ENCODE results near the gene NXF1. TPM values are rescaled to one million over a fixed set of nuclear protein-coding genes. Genes with fewer than 3 reads are reported as not detected.
A peak's percentile ranks its signal among the peaks of the same experiment; 100 is the strongest.

Gene NXF1
- total and polyA plus RNA-seq, 2 of the 13 experiments (the other 11 are each of a cell fraction or from before 2014, with no cell fraction given), result 30.4 to 30.9 TPM

DNA sequence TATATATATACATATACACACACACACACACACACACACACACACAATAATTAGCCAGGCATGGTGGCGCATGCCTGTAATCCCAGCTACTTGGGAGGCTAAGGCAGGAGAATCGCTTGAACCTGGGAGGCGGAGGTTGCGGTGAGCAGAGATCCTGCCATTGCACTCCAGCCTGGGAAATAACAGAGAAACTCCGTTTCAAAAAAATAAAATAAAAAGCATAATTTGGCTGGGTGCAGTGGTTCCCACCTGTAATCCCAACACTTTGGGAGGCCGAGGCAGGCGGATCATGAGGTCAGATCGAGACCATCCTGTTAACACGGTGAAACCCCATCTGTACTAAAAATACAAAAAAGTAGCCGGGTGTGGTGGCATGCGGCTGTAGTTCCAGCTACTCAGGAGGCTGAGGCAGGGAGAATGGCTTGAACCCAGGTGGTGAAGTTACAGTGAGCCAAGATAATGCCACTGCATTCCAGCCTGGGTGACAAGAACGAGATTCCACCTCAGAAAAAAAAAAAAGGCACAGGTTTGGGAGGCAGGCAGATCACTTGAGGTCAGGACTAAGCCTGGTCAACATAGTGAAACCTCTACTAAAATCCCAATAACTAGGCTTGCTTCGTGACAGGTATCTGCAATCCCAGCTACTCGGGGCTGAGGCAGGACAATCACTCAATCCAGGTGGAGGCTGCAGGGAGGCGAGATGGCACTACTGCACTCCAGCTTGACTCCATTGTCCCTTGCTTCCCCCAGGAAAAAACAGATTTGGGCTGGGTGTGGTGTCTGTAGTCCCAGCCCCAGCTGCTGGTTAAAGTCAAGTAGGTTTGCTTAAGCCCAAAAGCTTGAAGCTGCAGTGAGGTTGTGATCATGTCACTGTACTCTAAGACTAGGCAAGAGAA lies 45.9 kb upstream of the NXF1 start (continued):
- TF ChIP-seq, protein P1, sequence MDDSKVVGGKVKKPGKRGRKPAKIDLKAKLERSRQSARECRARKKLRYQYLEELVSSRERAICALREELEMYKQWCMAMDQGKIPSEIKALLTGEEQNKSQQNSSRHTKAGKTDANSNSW (CRISPR knock-in tag; IDR thresholded peaks at IDR 0.05; ENCODE audit: borderline replicate concordance), result no peak
- TF ChIP-seq, protein P2, sequence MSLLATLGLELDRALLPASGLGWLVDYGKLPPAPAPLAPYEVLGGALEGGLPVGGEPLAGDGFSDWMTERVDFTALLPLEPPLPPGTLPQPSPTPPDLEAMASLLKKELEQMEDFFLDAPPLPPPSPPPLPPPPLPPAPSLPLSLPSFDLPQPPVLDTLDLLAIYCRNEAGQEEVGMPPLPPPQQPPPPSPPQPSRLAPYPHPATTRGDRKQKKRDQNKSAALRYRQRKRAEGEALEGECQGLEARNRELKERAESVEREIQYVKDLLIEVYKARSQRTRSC (CRISPR knock-in tag; IDR thresholded peaks at IDR 0.05; ENCODE audit: low read depth), result no peak
- TF ChIP-seq, protein P3, sequence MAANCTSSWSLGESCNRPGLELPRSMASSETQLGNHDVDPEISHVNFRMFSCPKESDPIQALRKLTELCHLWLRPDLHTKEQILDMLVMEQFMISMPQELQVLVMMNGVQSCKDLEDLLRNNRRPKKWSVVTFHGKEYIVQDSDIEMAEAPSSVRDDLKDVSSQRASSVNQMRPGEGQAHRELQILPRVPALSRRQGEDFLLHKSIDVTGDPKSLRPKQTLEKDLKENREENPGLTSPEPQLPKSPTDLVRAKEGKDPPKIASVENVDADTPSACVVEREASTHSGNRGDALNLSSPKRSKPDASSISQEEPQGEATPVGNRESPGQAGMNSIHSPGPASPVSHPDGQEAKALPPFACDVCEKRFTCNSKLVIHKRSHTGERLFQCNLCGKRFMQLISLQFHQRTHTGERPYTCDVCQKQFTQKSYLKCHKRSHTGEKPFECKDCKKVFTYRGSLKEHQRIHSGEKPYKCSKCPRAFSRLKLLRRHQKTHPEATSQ (CRISPR knock-in tag; IDR thresholded peaks at IDR 0.05; ENCODE audit: borderline replicate concordance), result no peak
- TF ChIP-seq MIER3 (CRISPR knock-in tag; IDR thresholded peaks at IDR 0.05; ENCODE audit: borderline replicate concordance) (no peak), ZFP62 (CRISPR knock-in tag; IDR thresholded peaks at IDR 0.05) (no peak), HOXA5 (CRISPR knock-in tag; IDR thresholded peaks at IDR 0.05) (no peak), AGO2 (optimal IDR thresholded peaks at IDR 0.05; ENCODE audit: low read depth, low read length) (peak; percentile 24), ZNF510 (CRISPR knock-in tag; IDR thresholded peaks at IDR 0.05; ENCODE audit: low read depth) (0 out of 2 replicates have a peak, but pooled peaks have one; percentile 10), NR2F1 (CRISPR knock-in tag; IDR thresholded peaks at IDR 0.05) (no peak), ZNF879 (CRISPR knock-in tag; IDR thresholded peaks at IDR 0.05) (no peak), EHMT2 (IDR thresholded peaks at IDR 0.05; ENCODE audit: borderline replicate concordance, low read depth, low read length) (no peak), KDM5A (IDR thresholded peaks at IDR 0.05; ENCODE audit: borderline replicate concordance, low read length) (no peak), HOXA9 (CRISPR knock-in tag; IDR thresholded peaks at IDR 0.05; ENCODE audit: borderline replicate concordance) (no peak), ZFP36L2 (CRISPR knock-in tag; IDR thresholded peaks at IDR 0.05) (no peak), SMYD3 (CRISPR knock-in tag; IDR thresholded peaks at IDR 0.05) (no peak), STAG1 (CRISPR knock-in tag; IDR thresholded peaks at IDR 0.05) (no peak)
- TF ChIP-seq, protein P4, sequence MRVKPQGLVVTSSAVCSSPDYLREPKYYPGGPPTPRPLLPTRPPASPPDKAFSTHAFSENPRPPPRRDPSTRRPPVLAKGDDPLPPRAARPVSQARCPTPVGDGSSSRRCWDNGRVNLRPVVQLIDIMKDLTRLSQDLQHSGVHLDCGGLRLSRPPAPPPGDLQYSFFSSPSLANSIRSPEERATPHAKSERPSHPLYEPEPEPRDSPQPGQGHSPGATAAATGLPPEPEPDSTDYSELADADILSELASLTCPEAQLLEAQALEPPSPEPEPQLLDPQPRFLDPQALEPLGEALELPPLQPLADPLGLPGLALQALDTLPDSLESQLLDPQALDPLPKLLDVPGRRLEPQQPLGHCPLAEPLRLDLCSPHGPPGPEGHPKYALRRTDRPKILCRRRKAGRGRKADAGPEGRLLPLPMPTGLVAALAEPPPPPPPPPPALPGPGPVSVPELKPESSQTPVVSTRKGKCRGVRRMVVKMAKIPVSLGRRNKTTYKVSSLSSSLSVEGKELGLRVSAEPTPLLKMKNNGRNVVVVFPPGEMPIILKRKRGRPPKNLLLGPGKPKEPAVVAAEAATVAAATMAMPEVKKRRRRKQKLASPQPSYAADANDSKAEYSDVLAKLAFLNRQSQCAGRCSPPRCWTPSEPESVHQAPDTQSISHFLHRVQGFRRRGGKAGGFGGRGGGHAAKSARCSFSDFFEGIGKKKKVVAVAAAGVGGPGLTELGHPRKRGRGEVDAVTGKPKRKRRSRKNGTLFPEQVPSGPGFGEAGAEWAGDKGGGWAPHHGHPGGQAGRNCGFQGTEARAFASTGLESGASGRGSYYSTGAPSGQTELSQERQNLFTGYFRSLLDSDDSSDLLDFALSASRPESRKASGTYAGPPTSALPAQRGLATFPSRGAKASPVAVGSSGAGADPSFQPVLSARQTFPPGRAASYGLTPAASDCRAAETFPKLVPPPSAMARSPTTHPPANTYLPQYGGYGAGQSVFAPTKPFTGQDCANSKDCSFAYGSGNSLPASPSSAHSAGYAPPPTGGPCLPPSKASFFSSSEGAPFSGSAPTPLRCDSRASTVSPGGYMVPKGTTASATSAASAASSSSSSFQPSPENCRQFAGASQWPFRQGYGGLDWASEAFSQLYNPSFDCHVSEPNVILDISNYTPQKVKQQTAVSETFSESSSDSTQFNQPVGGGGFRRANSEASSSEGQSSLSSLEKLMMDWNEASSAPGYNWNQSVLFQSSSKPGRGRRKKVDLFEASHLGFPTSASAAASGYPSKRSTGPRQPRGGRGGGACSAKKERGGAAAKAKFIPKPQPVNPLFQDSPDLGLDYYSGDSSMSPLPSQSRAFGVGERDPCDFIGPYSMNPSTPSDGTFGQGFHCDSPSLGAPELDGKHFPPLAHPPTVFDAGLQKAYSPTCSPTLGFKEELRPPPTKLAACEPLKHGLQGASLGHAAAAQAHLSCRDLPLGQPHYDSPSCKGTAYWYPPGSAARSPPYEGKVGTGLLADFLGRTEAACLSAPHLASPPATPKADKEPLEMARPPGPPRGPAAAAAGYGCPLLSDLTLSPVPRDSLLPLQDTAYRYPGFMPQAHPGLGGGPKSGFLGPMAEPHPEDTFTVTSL (CRISPR knock-in tag; IDR thresholded peaks at IDR 0.05; ENCODE audit: borderline replicate concordance), result no peak
- TF ChIP-seq, protein P5, sequence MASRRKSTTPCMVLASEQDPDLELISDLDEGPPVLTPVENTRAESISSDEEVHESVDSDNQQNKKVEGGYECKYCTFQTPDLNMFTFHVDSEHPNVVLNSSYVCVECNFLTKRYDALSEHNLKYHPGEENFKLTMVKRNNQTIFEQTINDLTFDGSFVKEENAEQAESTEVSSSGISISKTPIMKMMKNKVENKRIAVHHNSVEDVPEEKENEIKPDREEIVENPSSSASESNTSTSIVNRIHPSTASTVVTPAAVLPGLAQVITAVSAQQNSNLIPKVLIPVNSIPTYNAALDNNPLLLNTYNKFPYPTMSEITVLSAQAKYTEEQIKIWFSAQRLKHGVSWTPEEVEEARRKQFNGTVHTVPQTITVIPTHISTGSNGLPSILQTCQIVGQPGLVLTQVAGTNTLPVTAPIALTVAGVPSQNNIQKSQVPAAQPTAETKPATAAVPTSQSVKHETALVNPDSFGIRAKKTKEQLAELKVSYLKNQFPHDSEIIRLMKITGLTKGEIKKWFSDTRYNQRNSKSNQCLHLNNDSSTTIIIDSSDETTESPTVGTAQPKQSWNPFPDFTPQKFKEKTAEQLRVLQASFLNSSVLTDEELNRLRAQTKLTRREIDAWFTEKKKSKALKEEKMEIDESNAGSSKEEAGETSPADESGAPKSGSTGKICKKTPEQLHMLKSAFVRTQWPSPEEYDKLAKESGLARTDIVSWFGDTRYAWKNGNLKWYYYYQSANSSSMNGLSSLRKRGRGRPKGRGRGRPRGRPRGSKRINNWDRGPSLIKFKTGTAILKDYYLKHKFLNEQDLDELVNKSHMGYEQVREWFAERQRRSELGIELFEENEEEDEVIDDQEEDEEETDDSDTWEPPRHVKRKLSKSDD (CRISPR knock-in tag; IDR thresholded peaks at IDR 0.05; ENCODE audit: low read depth), result no peak
